C4-2B (cell line): ENCODE data around the gene SLC22A4.

Experiments
- CTCF ChIP-seq: fragments of 450-650 bp; conservative IDR thresholded peaks from 2 replicates; pipeline ENCODE4 v1.5.1; 2017; ENCODE audit warnings: mild to moderate bottlenecking
- ZFX ChIP-seq: fragments of 450-650 bp; IDR thresholded peaks from 2 replicates; pipeline ENCODE4 v1.6.1; 2017

GRCh38 chr5:132391870-132392269 lies 97.7 kb downstream of the SLC22A4 start:
- TF ChIP-seq CTCF (no peak), ZFX (no peak)
